GM23338 (cell line): Measurements from ENCODE around the gene CXCR3. TPM values are rescaled to one million over a fixed set of nuclear protein-coding genes. Genes with fewer than 3 reads are reported as not detected.
A peak's percentile ranks its signal among the peaks of the same experiment; 100 is the strongest.
"Not testable (repeated sequence)": the region's sequence is repeated elsewhere in the genome, so short reads cannot be mapped to it uniquely, and the experiment has no call there.

Source experiments
- ATAC-seq: fragments of 200-7000 bp; cut with Tn5 transposase; 3 replicates; pipeline ENCODE4 v1.9.1; 2020
- DNase-seq: peaks from one replicate; pipeline ENCODE4 v3.0.0-alpha.2; 2015; ENCODE audit warnings: low spot score
- H2AFZ ChIP-seq: fragments of 200-600 bp; sonication (generic); 2 replicates; pipeline ENCODE4 v1.8.0; 2016; ENCODE audit warnings: antibody characterized with exemption, mild to moderate bottlenecking, moderate library complexity
- H3F3A ChIP-seq: fragments of 200-600 bp; sonication (generic); replicated peaks from 2 replicates; pipeline ENCODE4 v1.8.0; 2017; ENCODE audit warnings: antibody characterized with exemption, mixed run types, low read depth
- H3K27ac ChIP-seq: fragments of 200-600 bp; sonication (generic); 2 replicates; pipeline ENCODE4 v1.6.1; 2016; ENCODE audit warnings: low read depth
- H3K27me3 ChIP-seq: fragments of 200-600 bp; sonication (generic); 2 replicates; pipeline ENCODE4 v1.8.0; 2016; ENCODE audit warnings: mild to moderate bottlenecking, mixed run types, moderate library complexity; ENCODE audit not compliant: insufficient read depth
- H3K36me3 ChIP-seq: fragments of 200-600 bp; sonication (generic); 2 replicates; pipeline ENCODE4 v1.8.0; 2016; ENCODE audit warnings: mild to moderate bottlenecking; ENCODE audit not compliant: insufficient read depth
- H3K4me1 ChIP-seq: fragments of 200-600 bp; sonication (generic); 2 replicates; pipeline ENCODE4 v1.8.0; 2016; ENCODE audit warnings: mild to moderate bottlenecking, moderate library complexity; ENCODE audit not compliant: insufficient read depth
- H3K4me2 ChIP-seq: fragments of 200-600 bp; sonication (generic); 2 replicates; pipeline ENCODE4 v1.7.1; 2017; ENCODE audit warnings: mixed run types
- H3K4me3 ChIP-seq: fragments of 200-600 bp; sonication (generic); 2 replicates; pipeline ENCODE4 v1.6.1; 2016; ENCODE audit warnings: mixed run types
- H3K79me2 ChIP-seq: fragments of 200-600 bp; sonication (generic); replicated peaks from 2 replicates; pipeline ENCODE4 v1.8.0; 2017; ENCODE audit warnings: mild to moderate bottlenecking; ENCODE audit not compliant: insufficient read depth
- H3K9me2 ChIP-seq: fragments of 200-600 bp; sonication (generic); 2 replicates; pipeline ENCODE4 v1.8.0; 2017; ENCODE audit not compliant: insufficient read depth
- H4K20me1 ChIP-seq: fragments of 200-600 bp; sonication (generic); replicated peaks from 2 replicates; pipeline ENCODE4 v1.8.0; 2017; ENCODE audit warnings: mild to moderate bottlenecking; ENCODE audit not compliant: insufficient read depth
- H3K27ac Mint-ChIP-seq: 2 replicates; pipeline ENCODE4 v1.8.0; 2020; ENCODE audit warnings: inconsistent platforms, mild to moderate bottlenecking, moderate library complexity, mixed read lengths
- H3K27me3 Mint-ChIP-seq: 3 replicates; pipeline ENCODE4 v1.8.0; 2022; ENCODE audit warnings: low read depth, mild to moderate bottlenecking, moderate library complexity, mixed read lengths, inconsistent platforms; ENCODE audit not compliant: insufficient read depth, poor library complexity
- H3K36me3 Mint-ChIP-seq: 3 replicates; pipeline ENCODE4 v1.8.0; 2021; ENCODE audit warnings: low read depth, mild to moderate bottlenecking, inconsistent platforms, moderate library complexity, mixed read lengths
- H3K4me1 Mint-ChIP-seq: 3 replicates; pipeline ENCODE4 v1.8.0; 2020; ENCODE audit warnings: mild to moderate bottlenecking, inconsistent platforms, mixed read lengths
- H3K4me3 Mint-ChIP-seq: 3 replicates; pipeline ENCODE4 v1.8.0; 2021; ENCODE audit warnings: moderate library complexity, mild to moderate bottlenecking, inconsistent platforms, mixed read lengths
- H3K9me3 Mint-ChIP-seq: 3 replicates; pipeline ENCODE4 v1.8.0; 2020; ENCODE audit warnings: moderate library complexity, mild to moderate bottlenecking, inconsistent platforms, mixed read lengths
- CTCF ChIP-seq, 2 experiments: fragments of 200-600 bp in 1 of 2; sonication (generic) in 1 of 2; conservative IDR thresholded peaks; 2 replicates each; pipeline versions ENCODE4 v1.5.1 to v1.6.1; 2016 to 2017; ENCODE audit warnings: antibody characterized with exemption in 2 of 2, low read depth in 2 of 2, mild to moderate bottlenecking in 2 of 2, moderate library complexity in 1 of 2
- ETS1 ChIP-seq: IDR thresholded peaks from 2 replicates; pipeline ENCODE4 v1.6.1; 2016; ENCODE audit warnings: antibody characterized with exemption
- NANOG ChIP-seq: IDR thresholded peaks from 2 replicates; pipeline ENCODE4 v1.6.1; 2016; ENCODE audit warnings: antibody characterized with exemption, borderline replicate concordance
- polyA plus RNA-seq: library from polyadenylated mRNA; unstranded; fragments of >200 nt; fragmentation: Nextera tagmentation; extraction: Ambion mirVana; gene quantifications from 2 replicates; pipeline ENCODE4 v1.2.1, GENCODE V29; 2016
- total RNA-seq: library from RNA; depleted of rRNA; stranded (reverse); fragments of >200 nt; shearing (Covaris generic); gene quantifications from 2 replicates; pipeline ENCODE4 v1.2.3, GENCODE V29; 2014

Gene CXCR3
- total and polyA plus RNA-seq, 2 experiments from 2014 or later = not detected

- H3K79me2 ChIP-seq = no peaks in the 10 kb centered on the region
- no peaks in the 10 kb centered on the region; the same call in 2 of the 3 replicates for H3K36me3 Mint-ChIP-seq
- no peaks in the 10 kb centered on the region for H3K9me2 ChIP-seq
- DNase-seq (no peak), ATAC-seq (no peak)
- no peaks in the 10 kb centered on the region for H3F3A ChIP-seq
- H3K27me3 Mint-ChIP-seq = no peaks in the 10 kb centered on the region
- no peak overlapping the region for H3K4me3 Mint-ChIP-seq
- H3K36me3 ChIP-seq = no peaks in the 10 kb centered on the region
- H3K4me2 ChIP-seq = no peak overlapping the region
- H3K27me3 ChIP-seq = no peaks in the 10 kb centered on the region
- no peak overlapping the region for H3K27ac Mint-ChIP-seq
- no peak overlapping the region for H3K4me3 ChIP-seq
- no peak for TF ChIP-seq NANOG
- H2AFZ ChIP-seq = no peak overlapping the region
- H3K27ac ChIP-seq = no peak overlapping the region
- no peaks in the 10 kb centered on the region for H3K4me1 ChIP-seq
- no peaks in the 10 kb centered on the region for H3K9me3 Mint-ChIP-seq
- no peaks in the 10 kb centered on the region for H4K20me1 ChIP-seq
- no peaks in the 10 kb centered on the region for H3K4me1 Mint-ChIP-seq
Measured at GRCh38 chrX:71653344-71653743, 35.0 kb upstream of the CXCR3 start.

GRCh38 chrX:71652405-71652804, 34.1 kb upstream of the CXCR3 start:
- H3K4me1 ChIP-seq = no peaks in the 10 kb centered on the region
- no peaks in the 10 kb centered on the region for H3K4me1 Mint-ChIP-seq
- H3K36me3 ChIP-seq = no peaks in the 10 kb centered on the region
- no peak overlapping the region for H2AFZ ChIP-seq
- no peak overlapping the region for H3K27ac Mint-ChIP-seq
- H3K36me3 Mint-ChIP-seq = no peaks in the 10 kb centered on the region; the same call in 1 of the 3 replicates
- H3K9me3 Mint-ChIP-seq = no peaks in the 10 kb centered on the region
- no peaks in the 10 kb centered on the region for H3K79me2 ChIP-seq
- H3K9me2 ChIP-seq = no peaks in the 10 kb centered on the region
- no peaks in the 10 kb centered on the region for H3F3A ChIP-seq
- no peak overlapping the region for H3K4me2 ChIP-seq
- H3K27me3 Mint-ChIP-seq = no peaks in the 10 kb centered on the region
- H3K27ac ChIP-seq = no peak overlapping the region
- no peaks in the 10 kb centered on the region for H4K20me1 ChIP-seq
- TF ChIP-seq NANOG (no peak), CTCF (conservative IDR thresholded peaks at IDR 0.05; ENCODE audit: low read depth in 2 of 2) (peak; percentile 62 to 72)
- DNase-seq (peak; percentile 62), ATAC-seq (peak; percentile 74)
- H3K27me3 ChIP-seq = no peaks in the 10 kb centered on the region
- no peak overlapping the region for H3K4me3 Mint-ChIP-seq
- H3K4me3 ChIP-seq = no peak overlapping the region

- Histone ChIP-seq H3K4me1 (no peaks in the 10 kb centered on the region), H3K36me3 (no peaks in the 10 kb centered on the region), H2AFZ (no peak overlapping the region), H3K9me2 (no peaks in the 10 kb centered on the region), H3K27me3 (no peaks in the 10 kb centered on the region), H3K4me3 (no peak overlapping the region), H4K20me1 (no peaks in the 10 kb centered on the region), H3K4me2 (no peak overlapping the region), H3K27ac (no peak overlapping the region), H3K79me2 (no peaks in the 10 kb centered on the region), H3F3A (no peaks in the 10 kb centered on the region)
- H3K27me3 Mint-ChIP-seq = peaks cover 2% of the 10 kb centered on the region
- DNase-seq = no peak
- H3K4me3 Mint-ChIP-seq = no peak overlapping the region
- H3K4me1 Mint-ChIP-seq = no peaks in the 10 kb centered on the region
- no peak for ATAC-seq
- H3K27ac Mint-ChIP-seq = no peak overlapping the region
- H3K9me3 Mint-ChIP-seq = peaks cover 8% of the 10 kb centered on the region; the same call in 2 of the 3 replicates
- no peaks in the 10 kb centered on the region; the same call in 2 of the 3 replicates for H3K36me3 Mint-ChIP-seq
- no peak for TF ChIP-seq ETS1
- TF ChIP-seq CTCF (conservative IDR thresholded peaks at IDR 0.05; ENCODE audit: low read depth in 2 of 2) = peak in 1 of 2 experiments; percentile 38; a peak in 2 of 4 replicates
Measured at GRCh38 chrX:71650333-71650969, 32.1 kb upstream of the CXCR3 start.

GRCh38 chrX:71644406-71644805, 26.1 kb upstream of the CXCR3 start:
- H3K27me3 Mint-ChIP-seq, H2AFZ ChIP-seq, H3K9me2 ChIP-seq, H3K4me2 ChIP-seq, H3K4me1 ChIP-seq, H3K36me3 Mint-ChIP-seq, H3K79me2 ChIP-seq, H3F3A ChIP-seq, H3K27me3 ChIP-seq, H3K27ac Mint-ChIP-seq, H3K4me1 Mint-ChIP-seq, DNase-seq, ATAC-seq, H3K4me3 ChIP-seq, H4K20me1 ChIP-seq, H3K4me3 Mint-ChIP-seq, H3K27ac ChIP-seq, H3K36me3 ChIP-seq: not testable (repeated sequence)
- H3K9me3 Mint-ChIP-seq = peaks cover 12% of the 10 kb centered on the region; the same call in 2 of the 3 replicates
